ENCODE measurements around the gene GTF2H1. TPM values are rescaled to one million over a fixed set of nuclear protein-coding genes. Genes with fewer than 3 reads are reported as not detected.

The GTF2H1 gene
- total RNA-seq: 67.9 and 85.9 TPM in 2 replicates

GRCh38 chr11:18321969-18322711, at the start of gene GTF2H1, which contains the start of gene HPS5:
GTF2H1 (plus strand) TSS chr11:18322567; CDS start chr11:18333075, 10,508 bp downstream.
HPS5 (minus strand) TSS chr11:18322140; CDS start chr11:18317858, 4,282 bp downstream.

GRCh38 chr11:18394275-18394927, 72.0 kb downstream of the GTF2H1 start, which contains the start of gene LDHA:
LDHA (plus strand) TSS chr11:18394563; CDS start chr11:18396843, 2,280 bp downstream.

Small RNAs within 50 kb of the gene (small RNA-seq; reads per million reads assigned to genes)
- 0.74 reads per million, percentile 47 among the genes with 10 or more reads in this experiment for gene MIR3159

Other genes with a start within 250 kb of the GTF2H1 start
- 17.0 and 20.2 TPM in 2 replicates for gene SAAL1, start 216.5 kb upstream of the GTF2H1 start, total RNA-seq
- not detected in 2 replicates for gene MRGPRX3, start 190.0 kb upstream of the GTF2H1 start, total RNA-seq
- gene MRGPRX4, start 149.7 kb upstream of the GTF2H1 start, total RNA-seq: not detected in 2 replicates
- not detected in 2 replicates for gene SAA4, start 85.8 kb upstream of the GTF2H1 start, total RNA-seq
- not detected in 2 replicates for gene SAA2, start 73.9 kb upstream of the GTF2H1 start, total RNA-seq
- gene SAA1, start 56.3 kb upstream of the GTF2H1 start, total RNA-seq: not detected in 2 replicates
- gene HPS5, start 427 bp upstream of the GTF2H1 start, total RNA-seq: 22.9 and 25.1 TPM in 2 replicates
- gene LDHA, start 72.0 kb downstream of the GTF2H1 start, total RNA-seq: 504 and 559 TPM in 2 replicates
- not detected in 2 replicates for gene LDHC, start 89.8 kb downstream of the GTF2H1 start, total RNA-seq
- not detected in 2 replicates for gene LDHAL6A, start 133.3 kb downstream of the GTF2H1 start, total RNA-seq
- 56.8 and 73.5 TPM in 2 replicates for gene TSG101, start 204.4 kb downstream of the GTF2H1 start, total RNA-seq

Data from vein endothelial cell (primary cell).